ENCODE measurements around the gene CLDN4.

The CLDN4 gene

DNA sequence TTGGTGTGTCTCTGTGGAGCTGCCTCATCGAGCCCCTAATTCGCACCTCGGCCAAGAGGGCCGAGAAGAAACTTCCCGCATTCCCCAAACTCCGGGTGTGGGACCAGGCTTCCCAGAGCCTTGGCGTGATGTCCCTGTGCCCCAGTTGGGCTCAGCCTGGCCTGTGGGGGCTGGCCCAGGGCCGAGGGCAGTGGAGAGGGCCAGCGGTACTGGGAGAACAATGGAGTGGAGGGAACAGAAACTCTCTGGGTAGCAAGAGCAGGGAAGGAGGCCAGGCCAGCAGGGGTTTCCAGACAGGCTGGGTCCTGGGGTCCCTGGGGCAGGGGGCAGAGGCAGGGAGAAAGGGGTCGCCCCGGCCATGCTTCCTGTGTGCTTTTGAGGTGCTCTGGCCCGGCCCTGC, 46.2 kb downstream of the CLDN4 start:
- DNase-seq = no peak

DNA sequence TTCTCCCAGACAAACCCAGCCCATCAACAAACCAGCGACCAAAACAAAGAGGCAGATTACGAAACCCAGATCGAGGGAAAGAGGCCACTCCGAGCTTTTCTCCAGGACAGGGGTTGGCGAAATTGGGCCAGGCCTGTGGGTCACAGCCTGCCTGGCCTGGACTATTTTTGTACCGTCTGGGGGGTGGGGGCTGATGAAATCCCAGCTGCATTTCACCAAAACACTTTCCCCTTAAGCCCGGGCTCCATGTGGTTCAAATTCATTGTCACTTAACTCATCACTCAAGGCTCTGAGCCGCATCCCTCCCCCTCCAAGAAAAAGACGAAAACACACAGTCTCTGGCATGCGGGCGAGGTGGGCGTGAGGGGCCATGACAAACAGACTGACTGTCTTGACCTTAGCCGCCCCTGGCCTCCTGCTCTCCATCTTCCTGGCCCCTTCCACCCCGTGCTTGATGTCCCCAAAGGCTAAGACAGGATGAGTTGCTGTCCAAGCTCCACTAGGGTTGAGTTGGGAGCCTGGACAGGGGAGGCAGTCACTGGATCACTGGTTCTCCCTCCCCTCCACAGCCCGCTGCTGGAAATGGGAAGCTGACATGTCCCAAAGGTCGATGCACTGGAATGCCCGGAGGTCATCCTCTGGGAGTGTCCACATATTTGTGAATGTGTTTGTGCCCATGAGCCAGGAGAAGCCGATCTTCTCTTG, 49.3 kb downstream of the CLDN4 start:
- no peak for DNase-seq

DNA sequence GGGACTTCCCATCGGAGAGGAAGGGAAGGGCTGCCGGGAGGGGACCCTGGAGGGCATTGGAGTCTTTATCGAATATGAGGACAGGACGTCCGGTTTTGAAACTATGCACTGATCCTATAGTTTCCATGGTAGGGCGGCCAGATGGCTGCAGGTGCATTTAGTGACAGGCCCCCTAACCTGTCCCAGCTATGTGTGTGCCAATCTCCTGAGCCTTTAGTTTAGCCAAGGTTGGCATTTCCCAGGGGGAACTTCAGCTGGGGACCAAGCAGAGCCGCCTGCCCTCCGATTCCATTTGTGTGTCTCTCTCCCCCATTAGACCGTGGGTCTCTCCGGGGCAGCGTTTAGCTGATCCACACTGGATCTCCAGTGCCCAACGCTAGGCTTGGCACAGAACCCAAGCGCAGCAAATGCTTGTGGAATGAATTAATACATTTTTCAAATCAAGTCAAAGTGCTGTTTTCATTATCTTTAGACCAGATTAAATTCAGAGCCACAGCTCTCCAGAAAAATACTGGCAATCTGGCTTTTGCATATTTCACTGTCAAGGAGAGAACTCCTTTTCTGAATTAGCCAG, 50.0 kb downstream of the CLDN4 start:
- no peak for DNase-seq

DNA sequence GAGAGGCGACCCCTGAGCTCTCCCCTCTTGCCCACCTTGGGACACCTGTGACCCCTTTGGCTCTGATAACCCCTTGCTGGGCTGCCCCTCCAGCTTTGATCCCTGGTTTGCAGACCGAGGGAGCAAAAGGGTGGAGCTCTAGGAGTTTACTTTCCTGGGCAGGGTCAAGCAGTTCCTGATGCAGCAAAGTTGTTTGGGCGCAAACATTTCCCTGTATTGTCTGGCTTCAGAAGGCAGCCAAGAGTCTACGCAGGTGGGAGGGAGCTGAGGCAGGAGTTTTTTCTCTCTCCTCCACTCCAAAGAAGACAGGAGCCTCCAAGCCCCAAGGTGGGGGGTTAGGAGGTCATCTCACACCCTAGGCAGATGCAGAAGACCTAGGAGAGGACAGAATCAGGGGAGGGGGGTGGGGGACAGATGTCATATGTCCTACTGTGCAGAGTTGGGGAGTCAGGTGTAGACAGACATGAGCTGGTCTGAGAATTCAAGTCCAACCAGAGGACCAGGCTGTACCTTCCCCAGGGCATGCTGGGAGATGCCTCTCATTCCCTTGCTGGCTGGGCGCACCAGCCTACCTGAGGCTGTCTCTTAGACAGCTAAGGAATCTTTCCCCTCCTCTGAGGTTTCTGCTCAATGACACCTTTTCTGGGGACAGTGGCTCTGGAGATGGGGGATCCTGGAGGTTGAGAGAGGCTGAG, 50.7 kb downstream of the CLDN4 start:
- no peak for DNase-seq

DNA sequence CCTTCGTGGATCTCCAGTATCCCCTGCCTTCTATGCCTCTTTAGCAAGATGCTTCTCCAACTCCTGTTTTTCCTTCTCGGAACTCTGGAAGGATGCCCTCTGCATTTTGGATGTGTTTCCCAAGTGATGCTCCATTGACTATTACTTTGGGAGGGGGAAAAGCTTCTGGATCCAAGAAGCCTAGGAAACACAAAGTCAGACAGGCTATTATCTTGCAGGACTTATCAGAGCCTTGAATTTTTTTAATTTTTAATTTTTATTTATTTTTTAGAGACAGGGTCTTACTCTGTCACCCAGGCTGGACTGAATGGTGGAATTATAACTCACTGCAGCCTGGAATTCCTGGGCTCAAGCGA, 51.2 kb downstream of the CLDN4 start:
- no peak for DNase-seq

Data from activated T-cell treated with anti-CD3 and anti-CD28 coated beads, Interleukin-2, amount 50 U/mL, for 48 hours (primary cell).